Peyer's patch (tissue), 4 donors: ENCODE measurements around the gene STYXL1. TPM values are rescaled to one million over a fixed set of nuclear protein-coding genes. Genes with fewer than 3 reads are reported as not detected.

Experiments
- DNase-seq, 3 donors: peaks; one replicate each; pipeline ENCODE4 v3.0.0-alpha.2; 2017 to 2019
- H3K27ac ChIP-seq, 4 donors: fragments of 200-600 bp; sonication (generic); one replicate each; pipeline ENCODE4 v1.5.1; 2016 to 2019
- H3K27me3 ChIP-seq, 2 donors: fragments of 200-600 bp; sonication (generic); one replicate each; pipeline ENCODE4 v1.5.1; 2019
- H3K36me3 ChIP-seq, 3 donors: fragments of 200-600 bp; sonication (generic); one replicate each; pipeline ENCODE4 v1.5.1; 2016 to 2019
- H3K4me1 ChIP-seq, 4 donors: fragments of 200-600 bp; sonication (generic); one replicate each; pipeline ENCODE4 v1.5.1; 2016 to 2019
- H3K4me3 ChIP-seq, 4 donors: fragments of 200-600 bp; sonication (generic); 1 replicate in 3 of 4; 2 replicates in 1 of 4; pipeline ENCODE4 v1.5.1; 2016 to 2019; ENCODE audit warnings: mild to moderate bottlenecking in 1 of 4
- H3K9me3 ChIP-seq, 4 donors: fragments of 200-600 bp; sonication (generic); one replicate each; pipeline ENCODE4 v1.5.1; 2016 to 2019; ENCODE audit warnings: mild to moderate bottlenecking in 1 of 4
- CTCF ChIP-seq, 6 experiments: fragments of 450-650 bp in 4 of 6; fragments of 200-600 bp in 2 of 6; sonication (generic) in 1 of 6; IDR thresholded peaks; one replicate each; pipeline ENCODE4 v1.5.1; 2017 to 2019; ENCODE audit warnings: antibody characterized with exemption in 6 of 6, mild to moderate bottlenecking in 3 of 6, moderate library complexity in 1 of 6
- POLR2A ChIP-seq, 2 donors: fragments of 450-650 bp; IDR thresholded peaks; one replicate each; pipeline ENCODE4 v1.5.1; 2017; ENCODE audit warnings: antibody characterized with exemption in 2 of 2, mild to moderate bottlenecking in 2 of 2, moderate library complexity in 2 of 2
- total RNA-seq, 4 donors: library from RNA; depleted of rRNA; stranded (reverse); fragments of >200 nt; gene quantifications; one replicate each; pipeline ENCODE4 v1.1.0, GENCODE V29; 2016

Gene STYXL1
- total RNA-seq, 4 donors from 2014 or later, result 14.2 to 42.9 (median 29.5) TPM

GRCh38 chr7:75982306-75983064 lies 65.3 kb downstream of the STYXL1 start:
- no peak for TF ChIP-seq POLR2A (IDR thresholded peaks at IDR 0.05)
- no peak for TF ChIP-seq CTCF (IDR thresholded peaks at IDR 0.05)
- H3K27ac ChIP-seq, result peak overlapping the region in 1 of 4 donors; percentile 87
- H3K27me3 ChIP-seq, result no peaks in the 10 kb centered on the region
- H3K9me3 ChIP-seq, result no peaks in the 10 kb centered on the region
- no peak for DNase-seq
- H3K4me3 ChIP-seq, result no peak overlapping the region
- peaks cover 0 to 30% (median 4%) of the 10 kb centered on the region in 4 donors for H3K4me1 ChIP-seq
- H3K36me3 ChIP-seq, result peaks cover 0 to 90% (median 3%) of the 10 kb centered on the region in 3 donors

- Histone ChIP-seq H3K9me3 (no peaks in the 10 kb centered on the region), H3K27me3 (no peaks in the 10 kb centered on the region), H3K36me3 (peaks cover 0 to 90% (median 3%) of the 10 kb centered on the region in 3 donors), H3K27ac (peak overlapping the region in 1 of 4 donors; percentile 87), H3K4me3 (no peak overlapping the region), H3K4me1 (peaks cover 0 to 30% (median 4%) of the 10 kb centered on the region in 4 donors)
- DNase-seq, result no peak
- TF ChIP-seq POLR2A (IDR thresholded peaks at IDR 0.05) (no peak), CTCF (IDR thresholded peaks at IDR 0.05) (no peak)
These were observed 66.1 kb downstream of the STYXL1 start for GRCh38 chr7:75981453-75982305.

- H3K4me3 ChIP-seq, result no peak overlapping the region
- no peaks in the 10 kb centered on the region for H3K27me3 ChIP-seq
- TF ChIP-seq CTCF (IDR thresholded peaks at IDR 0.05) (no peak), POLR2A (IDR thresholded peaks at IDR 0.05) (no peak)
- H3K36me3 ChIP-seq, result peaks cover 0 to 89% (median 3%) of the 10 kb centered on the region in 3 donors
- peaks cover 0 to 27% (median 4%) of the 10 kb centered on the region in 4 donors for H3K4me1 ChIP-seq
- H3K9me3 ChIP-seq, result no peaks in the 10 kb centered on the region
- H3K27ac ChIP-seq, result peak overlapping the region in 2 of 4 donors; percentile 77 to 87
- no peak for DNase-seq
These were observed 66.7 kb downstream of the STYXL1 start for GRCh38 chr7:75981203-75981452.

GRCh38 chr7:75980430-75981202 lies 67.2 kb downstream of the STYXL1 start:
- Histone ChIP-seq H3K4me3 (peak overlapping the region in 2 of 4 donors; percentile 26 to 32), H3K9me3 (no peaks in the 10 kb centered on the region), H3K36me3 (peaks cover 0 to 85% (median 3%) of the 10 kb centered on the region in 3 donors), H3K27me3 (no peaks in the 10 kb centered on the region), H3K27ac (peak overlapping the region in 3 of 4 donors; percentile 77 to 87 (median 78)), H3K4me1 (peaks cover 0 to 22% (median 4%) of the 10 kb centered on the region in 4 donors)
- DNase-seq, result no peak
- TF ChIP-seq CTCF (IDR thresholded peaks at IDR 0.05) (no peak), POLR2A (IDR thresholded peaks at IDR 0.05) (no peak)

- no peak for TF ChIP-seq POLR2A (IDR thresholded peaks at IDR 0.05)
- peak in 1 of 6 experiments; percentile 10 for TF ChIP-seq CTCF (IDR thresholded peaks at IDR 0.05)
These were observed 67.9 kb downstream of the STYXL1 start for GRCh38 chr7:75979759-75980429.

More at GRCh38 chr7:75979759-75980429, 67.9 kb downstream of the STYXL1 start:
- peaks cover 0 to 17% (median 4%) of the 10 kb centered on the region in 4 donors for H3K4me1 ChIP-seq
- peak in 2 of 3 donors; percentile 94 to 97 for DNase-seq
- peak overlapping the region in 2 of 4 donors; percentile 26 to 32 for H3K4me3 ChIP-seq
- peak overlapping the region in 3 of 4 donors; percentile 77 to 87 (median 78) for H3K27ac ChIP-seq
- no peaks in the 10 kb centered on the region for H3K9me3 ChIP-seq
- peaks cover 0 to 78% (median 3%) of the 10 kb centered on the region in 3 donors for H3K36me3 ChIP-seq
- no peaks in the 10 kb centered on the region for H3K27me3 ChIP-seq
